Calu3 (cell line): ENCODE measurements around the gene HCN2. TPM values are rescaled to one million over a fixed set of nuclear protein-coding genes. Genes with fewer than 3 reads are reported as not detected.

ENCODE experiments used
- BruUV-seq: library from RNA; stranded (reverse); fragments of 400-500 nt; replicated peaks from 2 replicates; lab custom pipeline; 2021; lab: Mats Ljungman, UMichigan
- CTCF ChIA-PET: fragments of 300-600 bp; sonication (Branson Sonifier 250); formaldehyde crosslinking; loops from one replicate; lab custom pipeline; 2022; ENCODE audit warnings: antibody characterized with exemption; lab: Charles Lee
- DNase-seq: peaks from one replicate; pipeline ENCODE4 v3.0.0; 2022
- H3K27ac Mint-ChIP-seq: one replicate; pipeline ENCODE4 v1.8.0; 2022; ENCODE audit warnings: mixed read lengths; ENCODE audit not compliant: unreplicated experiment
- H3K27me3 Mint-ChIP-seq: one replicate; pipeline ENCODE4 v1.8.0; 2022; ENCODE audit warnings: mixed read lengths; ENCODE audit not compliant: unreplicated experiment
- H3K36me3 Mint-ChIP-seq: one replicate; pipeline ENCODE4 v1.8.0; 2022; ENCODE audit warnings: mild to moderate bottlenecking, moderate library complexity, mixed read lengths; ENCODE audit not compliant: insufficient read depth, unreplicated experiment
- H3K4me1 Mint-ChIP-seq: one replicate; pipeline ENCODE4 v1.8.0; 2022; ENCODE audit warnings: mild to moderate bottlenecking, low read depth, mixed read lengths; ENCODE audit not compliant: unreplicated experiment
- H3K4me3 Mint-ChIP-seq: one replicate; pipeline ENCODE4 v1.8.0; 2022; ENCODE audit warnings: mild to moderate bottlenecking, low read depth, moderate library complexity, mixed read lengths; ENCODE audit not compliant: unreplicated experiment
- H3K9me3 Mint-ChIP-seq: one replicate; pipeline ENCODE4 v1.8.0; 2022; ENCODE audit warnings: low read depth, mixed read lengths; ENCODE audit not compliant: unreplicated experiment
- CTCF ChIP-seq: fragments of 200-600 bp; IDR thresholded peaks from one replicate; pipeline ENCODE4 v1.8.0; 2022; ENCODE audit warnings: antibody characterized with exemption; ENCODE audit not compliant: unreplicated experiment
- intact Hi-C: fragments of 100-400 bp; cut with micrococcal nuclease; formaldehyde crosslinking; loops from one replicate; pipeline ENCODE4 v1.10.0; 2022; ENCODE audit not compliant: unreplicated experiment
- total RNA-seq: library from RNA; stranded (reverse); gene quantifications from 2 replicates; pipeline ENCODE4 v1.2.3, GENCODE V29; 2022

HCN2 gene
- total RNA-seq, 1 experiment from 2014 or later: 0.09 TPM

GRCh38 chr19:612941-613340 is 23.3 kb downstream of the HCN2 start:
- H3K36me3 Mint-ChIP-seq: peaks cover 7% of the 10 kb centered on the region
- TF ChIP-seq CTCF: no peak
- no peak overlapping the region for H3K27ac Mint-ChIP-seq
- H3K4me3 Mint-ChIP-seq: no peak overlapping the region
- intact Hi-C loops: no loop called here
- BruUV-seq: no TSS peak
- no peak for DNase-seq
- CTCF ChIA-PET: no interaction called here
- no peaks in the 10 kb centered on the region for H3K4me1 Mint-ChIP-seq
- no peaks in the 10 kb centered on the region for H3K27me3 Mint-ChIP-seq
- H3K9me3 Mint-ChIP-seq: no peaks in the 10 kb centered on the region

- BruUV-seq: no TSS peak
- DNase-seq: no peak
- Mint-ChIP-seq H3K4me3 (no peak overlapping the region), H3K27me3 (no peaks in the 10 kb centered on the region), H3K9me3 (no peaks in the 10 kb centered on the region), H3K27ac (no peak overlapping the region), H3K4me1 (no peaks in the 10 kb centered on the region), H3K36me3 (peaks cover 13% of the 10 kb centered on the region)
- CTCF ChIA-PET: no interaction called here
- no peak for TF ChIP-seq CTCF
- intact Hi-C loops: no loop called here
These were observed 24.3 kb downstream of the HCN2 start for GRCh38 chr19:613732-614567.

- H3K9me3 Mint-ChIP-seq: no peaks in the 10 kb centered on the region
- no peak for DNase-seq
- no TSS peak for BruUV-seq
- H3K36me3 Mint-ChIP-seq: peaks cover 24% of the 10 kb centered on the region
- no peak overlapping the region for H3K4me3 Mint-ChIP-seq
- H3K27me3 Mint-ChIP-seq: no peaks in the 10 kb centered on the region
- no peak for TF ChIP-seq CTCF
- intact Hi-C loops: no loop called here
- H3K27ac Mint-ChIP-seq: no peak overlapping the region
- CTCF ChIA-PET: no interaction called here
- H3K4me1 Mint-ChIP-seq: no peaks in the 10 kb centered on the region
These were observed 25.9 kb downstream of the HCN2 start for GRCh38 chr19:615619-616018.

GRCh38 chr19:616062-616700 is 26.5 kb downstream of the HCN2 start:
- intact Hi-C loops: no loop called here
- no peak for TF ChIP-seq CTCF
- Mint-ChIP-seq H3K9me3 (no peaks in the 10 kb centered on the region), H3K36me3 (peaks cover 24% of the 10 kb centered on the region), H3K27ac (no peak overlapping the region), H3K4me1 (no peaks in the 10 kb centered on the region), H3K27me3 (no peaks in the 10 kb centered on the region), H3K4me3 (no peak overlapping the region)
- no TSS peak for BruUV-seq
- CTCF ChIA-PET: no interaction called here
- no peak for DNase-seq
